Loucy (cell line): ENCODE data around the gene CBX3.

Experiments used
- H2AFZ ChIP-seq: fragments of 200-600 bp; sonication (generic); 2 replicates; pipeline ENCODE4 v1.6.0; 2016; ENCODE audit warnings: antibody characterized with exemption, mild to moderate bottlenecking, low read length, moderate library complexity
- H3F3A ChIP-seq: fragments of 200-600 bp; 2 replicates; pipeline ENCODE4 v1.6.0; 2016; ENCODE audit warnings: antibody characterized with exemption, low read depth, mild to moderate bottlenecking
- H3K27me3 ChIP-seq: fragments of 200-600 bp; sonication (generic); 2 replicates; pipeline ENCODE4 v1.6.1; 2014; ENCODE audit warnings: low read length, mild to moderate bottlenecking; ENCODE audit not compliant: insufficient read depth, poor library complexity, severe bottlenecking
- H3K36me3 ChIP-seq: fragments of 200-600 bp; sonication (generic); 2 replicates; pipeline ENCODE4 v1.6.1; 2016; ENCODE audit warnings: low read length; ENCODE audit not compliant: insufficient read depth
- H3K4me1 ChIP-seq: fragments of 200-600 bp; sonication (generic); 2 replicates; pipeline ENCODE4 v1.5.1; 2014; ENCODE audit warnings: low read length, mild to moderate bottlenecking; ENCODE audit not compliant: insufficient read depth, poor library complexity, severe bottlenecking
- H3K4me2 ChIP-seq: fragments of 200-600 bp; sonication (generic); 2 replicates; pipeline ENCODE4 v1.6.0; 2014; ENCODE audit warnings: antibody characterized with exemption, low read length, low read depth, mild to moderate bottlenecking; ENCODE audit not compliant: poor library complexity, severe bottlenecking
- H3K4me3 ChIP-seq: fragments of 200-600 bp; sonication (generic); 2 replicates; pipeline ENCODE4 v1.5.1; 2014; ENCODE audit warnings: low read length, mild to moderate bottlenecking, mixed read lengths; ENCODE audit not compliant: poor library complexity, severe bottlenecking
- H3K79me2 ChIP-seq: fragments of 200-600 bp; sonication (generic); 2 replicates; pipeline ENCODE4 v1.6.1; 2014; ENCODE audit warnings: low read length; ENCODE audit not compliant: insufficient read depth
- H3K9ac ChIP-seq: fragments of 200-600 bp; sonication (generic); 2 replicates; pipeline ENCODE4 v1.6.0; 2014; ENCODE audit warnings: mild to moderate bottlenecking, low read depth, low read length, moderate library complexity; ENCODE audit not compliant: poor library complexity, severe bottlenecking
- H3K9me2 ChIP-seq: fragments of 200-600 bp; sonication (generic); replicated peaks from 2 replicates; pipeline ENCODE4 v1.6.1; 2016; ENCODE audit warnings: low read depth, low read length, mixed read lengths
- H3K9me3 ChIP-seq: fragments of 200-600 bp; sonication (generic); 2 replicates; pipeline ENCODE4 v1.6.1; 2014; ENCODE audit warnings: mild to moderate bottlenecking, antibody characterized with exemption, low read length, low read depth; ENCODE audit not compliant: insufficient read depth
- H4K20me1 ChIP-seq: fragments of 200-600 bp; sonication (generic); 2 replicates; pipeline ENCODE4 v1.6.0; 2014; ENCODE audit warnings: antibody characterized with exemption, low read length, mild to moderate bottlenecking; ENCODE audit not compliant: insufficient read depth, poor library complexity, severe bottlenecking
- CTCF ChIP-seq: fragments of 200-600 bp; sonication (generic); conservative IDR thresholded peaks from 2 replicates; pipeline ENCODE4 v1.5.1; 2014; ENCODE audit warnings: mild to moderate bottlenecking, antibody characterized with exemption, low read length
- EZH2phosphoT487 ChIP-seq: fragments of 200-600 bp; IDR thresholded peaks from 2 replicates; pipeline ENCODE4 v1.6.1; 2018; ENCODE audit warnings: antibody characterized with exemption, mild to moderate bottlenecking, moderate library complexity, borderline replicate concordance

CBX3 gene

GRCh38 chr7:26213807-26214515 lies 12.4 kb downstream of the CBX3 start:
- H2AFZ ChIP-seq = no peak overlapping the region
- no peaks in the 10 kb centered on the region for H3K27me3 ChIP-seq
- H3K9ac ChIP-seq = no peak overlapping the region
- H3K79me2 ChIP-seq = peaks cover 39% of the 10 kb centered on the region
- H3K36me3 ChIP-seq = peaks cover 48% of the 10 kb centered on the region
- H3K4me1 ChIP-seq = peaks cover 22% of the 10 kb centered on the region
- no peak for TF ChIP-seq CTCF
- no peak for TF ChIP-seq EZH2phosphoT487
- H3F3A ChIP-seq = no peaks in the 10 kb centered on the region; the same call in 1 of the 2 replicates
- no peak overlapping the region for H3K4me2 ChIP-seq
- H3K9me3 ChIP-seq = no peaks in the 10 kb centered on the region
- H3K4me3 ChIP-seq = no peak overlapping the region
- no peaks in the 10 kb centered on the region for H3K9me2 ChIP-seq
- peaks cover 44% of the 10 kb centered on the region for H4K20me1 ChIP-seq

- Histone ChIP-seq H3K36me3 (peaks cover 27% of the 10 kb centered on the region; the same call in 1 of the 2 replicates), H3K4me2 (no peak overlapping the region), H2AFZ (no peak overlapping the region), H3K9me3 (no peaks in the 10 kb centered on the region), H4K20me1 (peaks cover 23% of the 10 kb centered on the region), H3F3A (no peaks in the 10 kb centered on the region; the same call in 1 of the 2 replicates), H3K4me1 (peaks cover 1% of the 10 kb centered on the region), H3K79me2 (peaks cover 18% of the 10 kb centered on the region), H3K27me3 (no peaks in the 10 kb centered on the region), H3K9me2 (no peaks in the 10 kb centered on the region), H3K4me3 (no peak overlapping the region), H3K9ac (no peak overlapping the region)
- TF ChIP-seq EZH2phosphoT487 = no peak
- TF ChIP-seq CTCF = no peak
Measured at GRCh38 chr7:26216049-26216448, 14.5 kb downstream of the CBX3 start.

GRCh38 chr7:26224359-26224758 lies 22.8 kb downstream of the CBX3 start:
- TF ChIP-seq CTCF = no peak
- no peak for TF ChIP-seq EZH2phosphoT487
- no peaks in the 10 kb centered on the region for H3K27me3 ChIP-seq
- H2AFZ ChIP-seq = no peak overlapping the region
- no peak overlapping the region for H3K9ac ChIP-seq
- H3K9me2 ChIP-seq = no peaks in the 10 kb centered on the region
- H3K4me1 ChIP-seq = no peaks in the 10 kb centered on the region
- H3K79me2 ChIP-seq = no peaks in the 10 kb centered on the region
- H3K36me3 ChIP-seq = no peaks in the 10 kb centered on the region
- H3K4me3 ChIP-seq = no peak overlapping the region
- H3K4me2 ChIP-seq = no peak overlapping the region
- no peaks in the 10 kb centered on the region for H3K9me3 ChIP-seq
- H3F3A ChIP-seq = no peaks in the 10 kb centered on the region
- no peaks in the 10 kb centered on the region for H4K20me1 ChIP-seq
